SK-N-SH (cell line): ENCODE results near the gene CLCN3.

Experiments used
- NRF1 ChIP-seq: IDR thresholded peaks from 2 replicates; pipeline ENCODE4 v1.6.1; 2012; ENCODE audit warnings: low read depth, mild to moderate bottlenecking, low read length
- SMC3 ChIP-seq: IDR thresholded peaks from 2 replicates; pipeline ENCODE4 v1.6.1; 2012; ENCODE audit warnings: low read depth, low read length, improper control_type of control experiment

- no peak for TF ChIP-seq NRF1
- TF ChIP-seq SMC3 = no peak
Observed at GRCh38 chr4:169662206-169662605, 41.8 kb downstream of the CLCN3 start.
